ENCODE measurements around the gene ARAP1. TPM values are rescaled to one million over a fixed set of nuclear protein-coding genes. Genes with fewer than 3 reads are reported as not detected.
A peak's percentile ranks its signal among the peaks of the same experiment; 100 is the strongest.

Gene ARAP1
- total and polyA plus RNA-seq, 2 of the 8 experiments (the other 6 are each of a cell fraction or from before 2014, with no cell fraction given), result 25.7 to 61.6 TPM

DNA sequence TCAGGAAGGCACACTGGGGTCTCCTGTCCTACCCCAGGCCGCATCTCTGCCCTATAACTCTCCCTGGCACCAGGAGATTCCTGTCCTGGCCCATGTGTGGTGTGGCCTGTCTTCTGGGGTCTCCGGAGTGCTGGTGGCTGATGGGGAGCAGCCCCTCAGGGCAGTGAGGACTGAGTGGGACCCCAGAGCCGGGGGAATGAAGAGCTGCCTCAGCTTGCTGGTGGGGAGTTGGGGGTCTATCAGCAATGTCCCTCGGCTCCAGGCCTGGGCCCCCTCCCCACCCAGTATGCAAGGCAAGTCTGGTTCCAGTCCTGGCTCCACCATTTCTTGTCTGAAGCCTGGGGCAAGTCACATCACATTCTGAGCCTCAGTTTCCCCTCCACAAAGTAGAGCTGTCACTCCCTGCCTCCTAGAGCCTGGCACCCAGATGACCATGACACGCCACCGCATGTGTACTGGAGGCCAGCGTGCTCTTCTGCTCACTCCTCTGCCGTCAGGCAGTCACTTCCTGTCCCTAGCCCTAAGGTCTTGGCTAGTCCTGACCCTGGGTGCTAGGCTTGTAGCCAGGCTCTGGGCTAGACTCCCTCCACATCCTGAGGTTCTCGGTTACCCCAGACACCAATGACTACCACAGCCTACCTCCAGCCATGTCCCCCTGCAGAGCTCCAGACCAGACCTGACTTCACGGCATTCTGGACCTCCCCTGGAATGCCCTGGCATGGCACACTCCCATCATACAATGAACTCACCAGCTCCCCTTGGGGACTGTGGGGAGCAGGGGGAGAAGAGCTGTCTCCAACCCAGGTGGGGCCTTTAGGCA, 12.8 kb downstream of the ARAP1 start:
- no peak overlapping the region for H3K14ac ChIP-seq (ENCODE audit: insufficient read length)
- H3K4me1 ChIP-seq (replicated peaks in 1 of 4; ENCODE audit: control insufficient read depth in 3 of 4, insufficient read depth in 4 of 4, low read length in 3 of 4), result peaks cover 8 to 33% (median 23%) of the 10 kb centered on the region in 4 experiments
- peaks cover 15 to 35% of the 10 kb centered on the region in 2 experiments for H4K20me1 ChIP-seq (replicated peaks in 1 of 2; ENCODE audit: control insufficient read depth in 1 of 2, insufficient read depth in 2 of 2, low read length in 2 of 2)
- peak overlapping the region; percentile 97; the same call in 1 of the 2 replicates for H2BK12ac ChIP-seq (ENCODE audit: low read depth, low read length)
- H2BK20ac ChIP-seq (ENCODE audit: low read length), result no peak overlapping the region
- no peak overlapping the region for H3K56ac ChIP-seq (replicated peaks; ENCODE audit: insufficient read length, low read depth, low read length)
- H4K5ac ChIP-seq (ENCODE audit: insufficient read length, low read depth, low read length), result no peak overlapping the region
- peaks cover 0 to 3% (median 0%) of the 10 kb centered on the region in 4 experiments; a peak in 1 of 8 replicates for H3K36me3 ChIP-seq (ENCODE audit: control insufficient read depth in 2 of 4, insufficient read depth in 4 of 4, low read length in 3 of 4)
- H2AK5ac ChIP-seq (ENCODE audit: low read depth, low read length), result peak overlapping the region; percentile 24; the same call in 1 of the 2 replicates
- no peak overlapping the region for H4K91ac ChIP-seq (replicated peaks; ENCODE audit: insufficient read length, low read length)
- ChIA-PET POLR2A (ENCODE audit: partially characterized antibody) (interaction anchor here (1.0 to 1.7 kb wide), 4 partner anchors 10 to 86 kb away, joined by 3 read pairs; partner anchors contain the start of gene ARAP1), CTCF (ENCODE audit: partially characterized antibody) (interaction anchor here (0.9 to 4.5 kb wide), 9 partner anchors 14 to 496 kb away, joined by 3 to 18 read pairs (median 3); partner anchors contain the start of gene STARD10)
- FAIRE-seq (no peak), DNase-seq (ENCODE audit: low read depth in 1 of 2, low spot score in 2 of 2) (no peak)
- no peak overlapping the region for H2AFZ ChIP-seq (ENCODE audit: low read length)
- no peaks in the 10 kb centered on the region for H3K23me2 ChIP-seq (ENCODE audit: low read depth, low read length)
- no peak overlapping the region for H3K18ac ChIP-seq (ENCODE audit: extremely low read depth, low read length)
- H2BK15ac ChIP-seq (ENCODE audit: low read length), result peak overlapping the region; percentile 55; the same call in 1 of the 2 replicates
- no peak overlapping the region for H3K4me2 ChIP-seq (ENCODE audit: insufficient read depth in 1 of 2, low read depth in 2 of 2, low read length in 2 of 2)
- no peak overlapping the region for H3K23ac ChIP-seq (ENCODE audit: insufficient read length)
- H2BK5ac ChIP-seq (ENCODE audit: low read depth, low read length), result peak overlapping the region; percentile 75
- no peak overlapping the region for H2BK120ac ChIP-seq (replicated peaks; ENCODE audit: low read depth, low read length)
- H3K27ac ChIP-seq (ENCODE audit: low read depth, low read length), result no peak overlapping the region
- no peak overlapping the region for H3K4ac ChIP-seq (replicated peaks; ENCODE audit: insufficient read length, low read depth, low read length)
- H3K9me3 ChIP-seq (ENCODE audit: insufficient read depth in 2 of 2, low read depth in 1 of 2, low read length in 1 of 2), result no peaks in the 10 kb centered on the region
- no peak overlapping the region for H3K9ac ChIP-seq (replicated peaks in 1 of 4; ENCODE audit: extremely low read depth in 1 of 4, low read depth in 3 of 4, low read length in 3 of 4)
- H3K27me3 ChIP-seq (replicated peaks in 1 of 4; ENCODE audit: control insufficient read depth in 3 of 4, extremely low read depth in 1 of 4, insufficient read depth in 3 of 4, low read length in 3 of 4), result no peaks in the 10 kb centered on the region
- 90% methylated on average over 10 of the region's 10 CpGs; no CpG with 5 or more reads in 1 of the 2 experiments for WGBS, 2 experiments (ENCODE audit: extremely low coverage in 1 of 2, insufficient coverage in 1 of 2, insufficient read length in 1 of 2, insufficient replicate concordance in 2 of 2, low coverage in 1 of 2, low lambda C conversion rate in 2 of 2, missing lambda C conversion rate in 1 of 2)
- peaks cover 4 to 54% of the 10 kb centered on the region in 2 experiments; a peak in 3 of 4 replicates for H3K79me2 ChIP-seq (ENCODE audit: control insufficient read depth in 1 of 2, insufficient read depth in 2 of 2, low read length in 2 of 2)
- H3K79me1 ChIP-seq (ENCODE audit: low read depth, low read length), result peaks cover 22% of the 10 kb centered on the region
- no peak overlapping the region for H4K8ac ChIP-seq (ENCODE audit: extremely low read depth, insufficient read depth, low read length)
- H3K4me3 ChIP-seq (ENCODE audit: extremely low read depth in 1 of 4, insufficient read depth in 2 of 4, low read depth in 3 of 4, low read length in 4 of 4), result no peak overlapping the region
- no peak for TF ChIP-seq TCF12 (IDR thresholded peaks at IDR 0.05; ENCODE audit: low read depth, low read length)
- TF ChIP-seq ASH2L (IDR thresholded peaks at IDR 0.05; ENCODE audit: low read length), result no peak
- TF ChIP-seq, protein P1, sequence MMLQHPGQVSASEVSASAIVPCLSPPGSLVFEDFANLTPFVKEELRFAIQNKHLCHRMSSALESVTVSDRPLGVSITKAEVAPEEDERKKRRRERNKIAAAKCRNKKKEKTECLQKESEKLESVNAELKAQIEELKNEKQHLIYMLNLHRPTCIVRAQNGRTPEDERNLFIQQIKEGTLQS (IDR thresholded peaks at IDR 0.05; ENCODE audit: insufficient read depth, low read depth, low read length), result no peak

Data from H1 (cell line).